PC-9 (cell line): ENCODE data around the gene LINGO3.

ENCODE experiments used
- EZH2 ChIP-seq: fragments of 200-600 bp; sonication (generic); IDR thresholded peaks from 2 replicates; pipeline ENCODE4 v1.8.0; 2017; ENCODE audit warnings: antibody characterized with exemption, low read depth
- TF ChIP-seq, protein P1 (sequence below): fragments of 200-600 bp; sonication (generic); conservative IDR thresholded peaks from 2 replicates; pipeline ENCODE4 v1.6.1; 2017; ENCODE audit warnings: mixed run types, antibody characterized with exemption, mild to moderate bottlenecking, moderate library complexity

- TF ChIP-seq, protein P1, sequence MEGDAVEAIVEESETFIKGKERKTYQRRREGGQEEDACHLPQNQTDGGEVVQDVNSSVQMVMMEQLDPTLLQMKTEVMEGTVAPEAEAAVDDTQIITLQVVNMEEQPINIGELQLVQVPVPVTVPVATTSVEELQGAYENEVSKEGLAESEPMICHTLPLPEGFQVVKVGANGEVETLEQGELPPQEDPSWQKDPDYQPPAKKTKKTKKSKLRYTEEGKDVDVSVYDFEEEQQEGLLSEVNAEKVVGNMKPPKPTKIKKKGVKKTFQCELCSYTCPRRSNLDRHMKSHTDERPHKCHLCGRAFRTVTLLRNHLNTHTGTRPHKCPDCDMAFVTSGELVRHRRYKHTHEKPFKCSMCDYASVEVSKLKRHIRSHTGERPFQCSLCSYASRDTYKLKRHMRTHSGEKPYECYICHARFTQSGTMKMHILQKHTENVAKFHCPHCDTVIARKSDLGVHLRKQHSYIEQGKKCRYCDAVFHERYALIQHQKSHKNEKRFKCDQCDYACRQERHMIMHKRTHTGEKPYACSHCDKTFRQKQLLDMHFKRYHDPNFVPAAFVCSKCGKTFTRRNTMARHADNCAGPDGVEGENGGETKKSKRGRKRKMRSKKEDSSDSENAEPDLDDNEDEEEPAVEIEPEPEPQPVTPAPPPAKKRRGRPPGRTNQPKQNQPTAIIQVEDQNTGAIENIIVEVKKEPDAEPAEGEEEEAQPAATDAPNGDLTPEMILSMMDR, result no peak
- no peak for TF ChIP-seq EZH2
Observed at GRCh38 chr19:2311093-2311492, 3.1 kb upstream of the LINGO3 start.
